Hematopoietic multipotent progenitor cell treated with erythropoietin and hydrocortisone succinate and interleukin-3 and kit ligand, for 17 days (in vitro differentiated cells): Measurements from ENCODE around the gene SURF1.
A peak's percentile ranks its signal among the peaks of the same experiment; 100 is the strongest.
"Not testable (repeated sequence)": the region's sequence is repeated elsewhere in the genome, so short reads cannot be mapped to it uniquely, and the experiment has no call there.

Source experiments
- DNase-seq: peaks from one replicate; pipeline ENCODE4 v3.0.0-alpha.2; 2015; ENCODE audit warnings: low spot score

Gene SURF1, protein sequence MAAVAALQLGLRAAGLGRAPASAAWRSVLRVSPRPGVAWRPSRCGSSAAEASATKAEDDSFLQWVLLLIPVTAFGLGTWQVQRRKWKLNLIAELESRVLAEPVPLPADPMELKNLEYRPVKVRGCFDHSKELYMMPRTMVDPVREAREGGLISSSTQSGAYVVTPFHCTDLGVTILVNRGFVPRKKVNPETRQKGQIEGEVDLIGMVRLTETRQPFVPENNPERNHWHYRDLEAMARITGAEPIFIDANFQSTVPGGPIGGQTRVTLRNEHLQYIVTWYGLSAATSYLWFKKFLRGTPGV

DNA sequence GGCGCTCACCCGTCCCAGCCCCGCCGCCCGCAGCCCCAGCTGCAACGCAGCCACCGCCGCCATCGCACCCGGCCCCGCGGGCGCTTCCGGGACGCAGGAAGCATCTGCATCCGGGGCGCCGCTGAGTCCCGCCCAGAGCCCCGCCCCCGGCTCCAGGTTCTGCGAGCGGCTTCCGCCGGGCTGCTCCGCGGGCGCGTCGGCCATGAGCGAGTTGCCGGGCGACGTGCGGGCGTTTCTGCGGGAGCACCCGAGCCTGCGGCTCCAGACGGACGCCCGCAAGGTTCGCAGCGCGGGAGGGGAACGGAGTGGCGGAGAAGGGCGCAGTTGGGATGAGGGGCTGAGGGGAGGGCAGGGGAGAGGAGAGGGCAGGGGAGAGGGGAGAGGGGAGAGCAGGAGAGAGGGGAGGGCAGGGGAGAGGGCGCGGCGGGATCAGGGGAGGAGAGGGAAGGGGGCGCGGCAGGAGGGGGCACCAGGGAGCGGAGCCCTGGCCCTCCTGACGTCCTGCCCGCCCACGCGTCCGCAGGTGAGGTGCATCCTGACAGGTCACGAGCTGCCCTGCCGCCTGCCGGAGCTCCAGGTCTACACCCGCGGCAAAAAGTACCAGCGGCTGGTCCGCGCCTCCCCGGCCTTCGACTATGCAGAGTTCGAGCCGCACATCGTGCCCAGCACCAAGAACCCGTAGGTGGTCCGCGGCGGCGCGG is at the start of gene SURF1, which contains the start of gene SURF2:
Gene SURF1, minus strand, starts transcription at position 97 of the 701 bp plus-strand sequence. Its CDS starts 34 bp downstream, at position 63.
Gene SURF2, plus strand, starts transcription at position 160 of the 701 bp plus-strand sequence. Its CDS starts 43 bp downstream, at position 203.
- peak; percentile 84 for DNase-seq

DNA sequence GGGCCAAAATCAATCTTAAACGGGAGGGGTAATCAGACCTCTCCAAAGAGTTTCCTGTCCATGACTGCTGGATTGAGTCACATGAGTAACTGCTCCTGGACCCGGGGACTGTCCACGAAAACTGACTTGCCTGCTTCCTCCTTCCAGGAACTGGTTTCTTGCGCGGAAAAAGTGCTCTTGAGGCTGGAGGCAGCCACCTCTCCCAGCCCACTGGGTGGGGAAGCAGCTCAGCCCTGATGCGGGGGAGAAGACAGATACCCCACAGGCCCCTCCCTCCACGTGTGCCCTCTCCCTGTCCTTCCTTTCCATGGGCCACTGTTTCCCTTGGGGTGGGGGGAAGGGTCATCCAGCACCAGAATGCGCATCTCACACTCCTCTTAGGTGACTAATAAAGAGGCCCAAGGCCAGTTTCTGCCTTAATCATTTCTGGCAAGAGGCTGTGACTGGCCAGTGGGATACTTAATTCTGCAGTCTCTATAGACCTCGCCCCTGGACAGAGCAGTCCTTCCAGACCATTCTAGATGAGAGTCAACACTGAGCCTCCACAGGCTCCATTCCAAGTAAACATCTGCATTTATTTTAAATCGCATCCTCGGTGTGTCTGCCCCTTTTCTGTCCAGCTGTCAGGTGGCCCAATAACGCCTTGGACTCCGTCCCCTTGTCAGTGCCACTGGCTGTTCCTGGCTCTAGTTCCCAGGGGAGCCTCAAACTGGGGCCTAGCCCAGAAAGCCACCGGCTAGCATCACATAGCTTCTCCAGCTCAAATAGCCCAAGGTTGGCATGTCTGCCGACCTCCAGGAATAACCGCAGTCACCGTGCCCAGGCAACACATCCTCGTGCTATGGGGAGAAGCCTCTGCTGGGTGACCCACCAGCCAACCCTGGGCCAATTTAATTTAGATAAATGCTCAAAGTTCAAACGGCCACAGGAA is 49.5 kb upstream of the SURF1 start:
- DNase-seq: no peak

DNA sequence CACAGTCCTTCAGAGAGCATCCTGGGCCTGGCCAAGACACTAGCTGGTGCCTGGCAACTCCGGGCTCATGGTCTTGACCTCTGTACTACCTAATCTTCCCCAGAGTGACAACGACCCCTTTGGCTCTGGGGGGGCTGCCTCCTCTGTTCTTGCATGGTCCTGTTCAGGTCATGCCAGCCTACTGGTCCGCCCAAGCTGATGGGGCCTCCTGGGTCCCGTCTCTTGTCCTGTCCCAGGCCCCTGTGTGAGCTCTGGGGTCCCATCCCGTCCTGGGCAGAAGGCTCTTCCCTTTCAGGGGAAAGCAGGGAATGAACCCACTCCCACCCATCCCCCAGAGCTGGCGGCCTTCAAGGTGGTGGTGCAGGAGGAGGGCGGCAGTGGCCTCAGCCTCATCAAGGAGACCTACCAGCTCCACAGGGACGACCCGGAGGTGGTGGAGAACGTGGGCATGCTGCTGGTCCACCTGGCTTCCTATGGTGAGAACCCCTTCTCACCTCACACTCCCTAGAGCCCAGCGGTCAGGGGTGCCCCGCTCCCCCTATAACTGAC is 48.2 kb upstream of the SURF1 start:
- DNase-seq: no peak

DNA sequence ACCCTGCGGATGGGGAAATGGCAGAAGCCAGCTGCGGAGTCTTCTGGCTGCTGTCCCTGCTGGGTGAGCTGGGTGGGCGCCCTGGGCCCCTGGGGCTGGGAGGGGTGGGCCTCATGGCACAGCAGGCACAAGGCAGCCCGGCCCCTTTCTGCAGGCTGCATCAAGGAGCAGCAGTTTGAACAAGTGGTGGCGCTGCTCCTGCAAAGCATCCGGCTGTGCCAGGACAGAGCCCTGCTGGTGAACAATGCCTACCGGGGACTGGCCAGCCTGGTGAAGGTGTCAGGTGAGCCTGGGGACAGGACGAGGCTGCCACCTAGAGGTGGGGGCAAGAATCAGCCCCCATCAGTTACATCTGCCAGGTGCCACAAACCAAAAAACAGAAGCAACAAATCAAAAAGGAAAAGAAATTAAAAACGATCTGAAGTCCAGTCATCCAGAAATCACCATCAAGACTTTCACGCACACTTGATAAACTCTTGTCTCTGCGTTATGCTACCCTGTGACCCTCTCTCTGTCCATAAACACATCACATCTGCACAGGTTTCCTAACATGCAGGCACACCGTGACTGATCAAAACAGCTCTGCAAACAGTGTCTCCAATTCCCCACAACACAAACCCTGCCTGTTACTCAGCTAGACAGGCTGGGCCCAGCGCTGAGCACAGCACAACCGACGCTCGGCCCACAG is 47.6 kb upstream of the SURF1 start:
- DNase-seq: peak; percentile 69

DNA sequence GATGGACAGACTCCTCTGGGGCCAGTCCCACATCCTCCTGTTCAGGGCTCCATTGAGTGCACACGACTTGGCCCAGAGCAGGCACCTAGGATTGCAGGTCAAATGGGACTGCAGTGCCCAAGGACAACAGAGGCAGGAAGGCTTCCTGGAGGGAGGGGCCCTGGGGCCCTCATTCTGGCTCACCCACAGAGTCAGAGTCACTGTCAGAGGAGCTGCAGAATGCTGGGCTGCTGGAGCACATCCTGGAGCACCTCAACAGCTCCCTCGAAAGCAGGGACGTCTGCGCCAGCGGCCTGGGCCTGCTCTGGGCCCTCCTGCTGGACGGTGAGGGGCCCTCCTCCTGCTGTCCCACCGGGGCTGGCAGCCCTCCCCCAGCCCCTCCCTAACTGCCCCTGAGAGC is 46.4 kb upstream of the SURF1 start:
- DNase-seq: no peak

DNA sequence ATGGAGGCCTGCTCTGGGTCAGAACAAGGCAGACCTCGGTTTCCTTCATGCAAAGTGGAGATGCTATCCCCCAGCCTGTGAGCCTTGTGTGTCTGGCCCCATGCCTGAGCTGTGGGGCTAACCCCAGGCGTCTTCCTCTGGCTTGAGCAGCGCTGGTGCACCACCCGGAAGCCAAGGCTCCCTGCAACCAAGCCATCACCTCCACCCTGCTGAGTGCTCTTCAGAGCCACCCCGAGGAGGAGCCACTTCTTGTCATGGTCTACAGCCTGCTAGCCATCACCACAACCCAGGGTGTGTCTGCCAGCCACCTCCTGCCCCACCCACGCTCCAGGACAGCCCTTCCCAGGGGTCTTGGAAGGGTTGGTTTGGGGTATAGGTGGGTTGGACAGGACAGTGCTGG is 45.3 kb upstream of the SURF1 start:
- DNase-seq: no peak

DNA sequence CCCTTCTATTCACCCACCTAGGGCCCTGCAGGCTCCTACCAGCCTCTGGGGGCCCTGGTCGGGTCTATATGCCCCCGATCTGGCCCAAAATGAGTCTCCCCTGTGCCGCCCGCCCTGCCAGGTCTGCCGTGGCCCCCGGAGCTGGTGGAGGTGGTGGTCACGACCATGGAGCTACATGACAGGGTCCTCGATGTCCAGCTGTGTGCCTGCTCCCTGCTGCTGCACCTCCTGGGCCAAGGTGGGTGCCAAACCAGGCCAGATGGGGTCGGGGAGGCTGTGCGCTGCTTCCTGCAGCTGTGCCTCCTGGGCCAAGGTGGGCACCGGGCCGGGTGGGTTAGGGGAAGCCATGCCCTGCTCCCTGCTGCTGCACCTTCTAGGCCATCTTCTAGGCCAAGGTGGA is 44.0 kb upstream of the SURF1 start:
- no peak for DNase-seq

DNA sequence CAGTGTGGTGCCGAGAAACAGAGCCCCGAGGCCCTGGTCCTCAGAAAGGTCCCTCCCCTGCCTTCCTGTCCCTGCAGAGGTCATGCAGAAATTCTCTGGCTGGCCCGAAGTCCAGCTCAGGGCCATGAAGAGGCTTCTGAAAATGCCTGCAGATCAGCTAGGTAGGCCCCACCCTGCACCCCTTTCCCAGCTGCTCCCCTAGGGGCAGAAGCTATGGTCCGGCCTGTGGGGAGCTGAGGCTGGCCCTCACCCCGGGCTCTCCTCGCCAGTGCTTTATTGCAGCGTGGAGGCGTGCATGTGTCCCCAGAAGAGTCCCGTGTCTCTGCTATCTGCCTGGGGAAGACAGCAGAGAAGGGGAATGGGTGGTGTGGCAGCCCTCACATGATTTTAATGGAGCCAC is 41.6 kb upstream of the SURF1 start:
- no peak for DNase-seq

DNA sequence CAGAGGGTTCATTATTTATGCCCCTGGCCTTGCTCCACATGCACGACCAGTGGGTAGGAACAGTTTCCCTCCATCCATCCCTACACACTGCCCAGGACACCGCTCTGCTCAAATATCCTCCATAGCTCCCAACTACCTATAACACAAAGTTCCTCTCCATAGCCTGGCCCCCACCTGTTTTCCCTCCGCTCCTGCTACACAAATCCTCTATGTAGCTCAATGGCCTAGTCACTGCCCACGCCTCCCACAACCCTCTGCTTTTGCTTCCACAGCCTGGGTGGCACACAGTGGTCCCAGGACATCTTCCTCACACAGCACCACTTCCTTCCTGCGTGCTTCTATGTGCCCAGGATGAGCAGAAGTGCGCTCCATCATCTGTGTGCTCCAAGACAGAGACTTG is 41.1 kb upstream of the SURF1 start:
- DNase-seq: no peak

DNA sequence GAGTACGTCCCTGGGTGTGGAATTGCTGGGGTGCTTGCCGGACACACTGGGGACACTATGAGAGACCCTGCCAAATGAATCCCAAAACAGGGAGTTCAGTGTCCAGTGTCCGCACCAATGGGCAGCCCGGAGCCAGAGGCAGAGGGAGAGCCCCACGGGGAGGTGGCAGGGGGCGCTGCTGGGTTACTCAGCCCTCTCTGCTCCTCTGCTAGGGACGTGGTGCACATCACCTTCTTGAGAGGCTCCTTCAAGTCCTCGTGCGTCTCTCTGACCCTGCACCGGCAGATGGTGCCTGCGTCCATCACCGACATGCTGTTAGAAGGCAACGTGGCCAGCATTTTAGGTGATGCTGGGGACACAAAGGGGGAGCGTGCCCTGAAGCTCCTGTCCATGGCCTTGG is 40.7 kb upstream of the SURF1 start:
- DNase-seq: no peak

DNA sequence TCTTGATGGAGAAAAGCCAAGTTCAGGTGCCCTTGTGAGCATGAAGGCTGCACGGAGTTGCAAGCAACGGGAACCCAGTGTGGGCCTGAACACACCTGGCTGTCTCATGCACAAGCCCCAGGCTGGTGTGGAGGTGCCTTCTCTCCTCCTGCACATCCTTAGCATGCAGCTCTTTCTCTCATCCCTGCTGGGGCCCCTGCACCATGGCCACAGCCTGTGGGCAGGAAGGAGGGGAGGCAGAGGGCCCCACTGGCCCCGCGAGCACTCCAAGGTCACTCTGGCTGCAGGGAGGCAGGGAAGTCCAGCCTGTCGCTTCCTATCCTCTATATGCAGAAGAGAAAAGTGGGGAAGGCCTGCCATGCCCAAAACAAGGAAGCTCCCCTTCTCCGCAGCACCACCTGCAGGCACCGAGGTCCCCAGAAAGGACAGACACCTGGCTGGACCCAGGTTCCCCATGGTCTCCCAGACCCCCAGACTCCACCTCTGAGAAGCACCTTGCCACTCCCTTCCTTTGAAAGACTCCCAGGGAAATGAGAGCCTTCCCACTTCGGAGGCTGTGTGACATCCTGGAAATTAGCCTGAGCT is 38.5 kb upstream of the SURF1 start:
- no peak for DNase-seq

DNA sequence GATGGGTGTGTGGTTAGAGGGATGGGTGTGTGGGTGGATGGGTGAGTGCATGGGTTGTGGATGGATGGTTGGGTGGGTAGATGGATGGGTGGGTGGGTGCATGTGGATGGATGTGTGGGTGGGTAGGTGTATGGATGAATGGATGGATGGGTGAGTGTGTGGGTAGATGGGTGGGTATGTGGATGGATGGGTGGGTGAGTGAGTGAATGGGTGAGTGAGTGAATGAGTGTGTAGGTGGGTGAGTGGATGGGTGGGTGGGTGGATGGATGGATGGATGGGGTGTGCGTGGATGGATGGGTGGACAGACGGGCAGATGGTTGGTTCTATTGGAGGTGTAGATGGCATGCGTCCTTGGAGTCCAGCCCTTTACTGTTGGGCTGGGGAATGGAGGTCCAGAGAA is 37.1 kb upstream of the SURF1 start:
- no peak for DNase-seq

DNA sequence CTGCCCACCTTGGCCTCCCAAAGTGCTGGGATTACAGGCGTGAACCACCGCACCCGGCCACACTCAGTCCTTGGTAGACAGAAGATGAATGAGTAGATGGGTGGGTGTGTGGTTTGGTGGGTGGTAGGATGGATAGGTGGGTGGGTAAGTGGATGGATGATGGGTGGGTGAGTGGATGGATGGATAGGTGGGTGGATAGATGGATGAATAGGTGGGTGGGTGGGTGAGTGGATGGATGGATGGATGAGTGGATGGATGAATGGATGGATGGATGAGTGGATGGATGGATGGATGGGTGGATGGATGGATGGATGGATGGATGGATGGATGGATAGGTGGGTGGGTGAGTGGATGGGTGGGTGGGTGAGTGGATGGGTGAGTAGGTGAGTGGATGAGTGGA is 36.0 kb upstream of the SURF1 start:
- DNase-seq: not testable (repeated sequence)

DNA sequence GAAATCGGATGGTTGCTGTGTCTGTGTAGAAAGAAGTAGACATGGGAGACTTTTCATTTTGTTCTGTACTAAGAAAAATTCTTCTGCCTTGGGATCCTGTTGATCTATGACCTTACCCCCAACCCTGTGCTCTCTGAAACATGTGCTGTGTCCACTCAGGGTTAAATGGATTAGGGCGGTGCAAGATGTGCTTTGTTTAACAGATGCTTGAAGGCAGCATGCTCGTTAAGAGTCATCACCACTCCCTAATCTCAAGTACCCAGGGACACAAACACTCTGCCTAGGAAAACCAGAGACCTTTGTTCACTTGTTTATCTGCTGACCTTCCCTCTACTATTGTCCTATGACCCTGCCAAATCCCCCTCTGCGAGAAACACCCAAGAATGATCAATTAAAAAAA is 35.2 kb upstream of the SURF1 start:
- DNase-seq: not testable (repeated sequence)

DNA sequence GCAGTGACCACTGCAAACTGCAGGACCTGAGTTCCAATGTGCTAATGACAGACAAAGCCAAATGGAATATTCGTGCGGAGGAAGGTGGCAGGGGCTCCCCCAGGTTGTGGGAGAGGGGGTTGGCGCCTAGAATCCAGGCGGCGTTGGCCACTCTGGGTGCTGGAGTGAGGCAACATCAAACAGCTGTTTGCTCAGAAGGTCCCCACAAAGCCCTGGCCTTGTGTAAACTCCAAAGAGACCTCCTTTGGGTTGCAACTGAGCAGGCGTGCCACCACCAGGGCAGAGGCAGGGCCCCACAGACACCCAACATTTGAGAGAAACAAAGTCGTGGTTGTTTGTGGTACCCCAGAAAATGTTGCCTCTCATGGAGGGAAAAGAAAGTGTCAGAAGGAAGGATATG is 34.4 kb upstream of the SURF1 start:
- no peak for DNase-seq

DNA sequence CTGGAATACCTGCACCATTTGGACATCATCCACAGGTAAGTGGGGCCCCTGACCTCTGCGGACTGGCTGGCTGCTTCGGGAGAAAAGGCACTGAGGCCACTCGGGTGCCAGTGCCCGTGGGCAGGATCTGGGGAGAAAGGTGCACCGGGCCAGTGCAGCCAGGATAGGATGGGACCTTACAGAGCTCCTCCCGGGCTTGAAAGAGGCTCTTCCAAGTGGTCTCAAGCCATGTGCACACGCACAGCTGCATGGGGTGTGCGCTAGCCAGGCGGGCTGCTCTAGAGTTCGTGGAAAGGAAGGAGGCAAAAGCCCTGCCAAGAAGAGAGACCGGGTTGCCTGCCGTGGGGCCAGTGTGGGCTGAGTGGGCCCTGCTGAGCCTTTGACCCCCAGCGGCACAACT is 33.3 kb upstream of the SURF1 start:
- DNase-seq: no peak

DNA sequence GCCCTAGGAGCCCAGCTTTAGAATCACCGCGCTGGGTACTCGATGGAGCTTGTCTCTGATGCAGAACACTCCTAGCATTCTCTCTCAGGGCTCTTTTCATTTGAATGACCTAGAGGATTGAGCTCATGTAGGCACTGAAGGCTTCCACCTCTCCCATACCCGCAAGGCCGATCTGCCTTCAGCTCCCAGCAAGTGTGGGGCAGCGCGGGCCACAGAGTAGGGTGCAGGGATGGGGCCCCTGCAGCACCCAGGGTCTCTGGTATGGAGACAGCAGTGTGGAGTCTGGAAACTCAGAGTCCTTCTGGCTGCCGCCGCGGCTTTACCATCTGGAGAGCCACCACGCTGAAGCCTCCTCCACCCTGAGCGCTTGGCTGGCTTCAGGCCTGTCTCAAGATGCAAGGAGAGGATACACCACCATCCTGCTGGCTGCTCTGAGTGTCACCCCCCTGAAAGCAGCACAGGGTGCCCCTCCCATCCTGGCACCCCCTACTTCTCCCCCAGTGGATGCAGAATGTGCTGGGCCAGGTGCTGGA is 32.8 kb upstream of the SURF1 start:
- no peak for DNase-seq

DNA sequence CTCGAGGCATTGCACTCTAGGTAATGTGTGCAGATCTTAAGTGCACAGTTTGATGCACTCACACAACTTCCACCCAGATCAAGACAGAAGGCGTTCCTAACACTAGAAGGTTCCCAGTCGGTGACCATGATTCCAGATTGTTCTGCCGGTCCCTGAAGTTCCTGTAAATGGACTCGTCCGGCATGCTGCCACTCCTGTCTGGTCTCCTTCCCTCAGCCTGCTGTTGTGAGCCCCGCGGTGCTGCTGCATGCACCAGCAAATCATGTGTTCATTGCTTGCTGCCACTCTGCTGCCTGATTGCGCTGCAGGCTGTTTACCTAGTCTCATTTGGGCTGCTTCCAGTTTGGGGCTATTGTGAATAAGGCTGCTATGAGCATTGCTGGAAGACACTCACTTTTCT is 31.4 kb upstream of the SURF1 start:
- no peak for DNase-seq

DNA sequence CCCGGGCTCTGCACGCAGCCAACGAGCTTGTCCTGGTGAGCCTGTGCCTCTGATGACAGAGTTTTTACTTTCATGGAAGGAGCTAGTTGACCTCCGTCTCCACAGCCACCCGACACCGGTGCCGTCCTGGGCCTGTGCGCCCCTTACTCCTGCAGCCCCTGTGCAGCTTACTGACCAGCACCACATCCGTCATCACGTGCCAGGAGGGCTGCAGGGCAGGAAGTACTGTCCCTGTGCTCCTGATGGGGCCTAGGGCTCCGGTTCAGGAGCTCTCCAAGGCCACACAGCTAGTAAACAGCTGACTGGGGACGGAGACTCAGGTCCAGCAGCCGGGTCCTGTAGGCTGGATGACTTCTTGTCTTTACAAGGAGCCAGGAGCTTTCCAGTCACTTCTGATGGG is 30.1 kb upstream of the SURF1 start:
- DNase-seq: no peak

DNA sequence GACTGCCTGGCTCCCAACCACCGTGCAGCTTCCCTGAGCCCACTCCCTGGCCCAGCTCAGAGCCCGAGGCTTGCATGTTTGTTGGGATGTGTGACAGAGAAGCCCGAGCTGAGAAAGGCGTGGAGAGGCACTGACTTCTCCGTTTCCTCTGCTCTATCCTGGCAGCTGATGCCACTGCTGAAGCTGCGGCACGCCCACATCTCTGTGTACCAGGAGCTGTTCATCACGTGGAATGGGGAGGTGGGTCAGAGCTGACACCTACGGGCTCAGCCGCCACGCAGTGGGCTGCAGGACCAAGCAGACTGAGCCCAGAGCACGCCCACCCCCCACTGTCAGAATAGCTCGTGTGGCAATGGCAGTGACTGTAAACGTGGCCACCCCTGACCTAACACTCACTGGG is 29.2 kb upstream of the SURF1 start:
- DNase-seq: no peak

DNA sequence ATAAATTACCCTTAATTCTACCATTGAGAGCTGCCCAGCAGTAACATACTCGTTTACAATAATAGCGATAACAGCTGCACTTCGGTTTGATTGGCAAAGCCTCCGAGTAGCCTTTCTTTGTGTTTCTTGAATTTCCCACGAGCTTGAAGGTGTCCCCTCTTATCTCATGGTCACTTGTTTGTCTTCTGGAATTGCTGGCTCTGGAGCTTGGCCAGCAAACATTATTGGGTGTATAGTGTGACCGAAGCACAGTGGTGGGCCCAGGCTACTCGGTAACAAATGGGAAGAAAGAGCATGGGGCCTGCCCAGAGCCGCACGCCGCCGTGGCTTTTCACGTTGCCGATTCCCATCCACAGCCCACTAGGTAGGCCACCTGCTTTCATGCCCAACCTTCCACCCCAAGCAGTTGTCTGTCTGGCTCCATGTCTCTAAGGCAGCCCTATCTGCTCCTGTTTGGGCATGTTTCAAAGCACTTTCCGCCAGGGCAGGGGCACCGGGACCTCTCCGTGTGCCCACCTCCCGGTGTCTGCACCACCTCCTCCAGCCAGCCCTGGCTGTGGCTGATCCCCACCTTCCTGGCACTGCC is 28.5 kb upstream of the SURF1 start:
- no peak for DNase-seq
